Head of caudate nucleus (tissue), 42 donors: ENCODE results near the gene PFKP.

ENCODE experiments used
- DNase-seq, 42 donors: peaks; one replicate each; pipeline versions ENCODE4 v3.0.0 to v3.0.0-alpha.2; 2020 to 2021; ENCODE audit warnings: mixed read lengths in 7 of 42
- intact Hi-C: fragments of 100-400 bp; cut with DNase I; formaldehyde crosslinking; loops from one replicate; pipeline ENCODE4 v1.15.0; 2022

Gene PFKP

GRCh38 chr10:3124412-3125175, 57.2 kb downstream of the PFKP start:
- intact Hi-C loops: no loop called here
- no peak for DNase-seq

GRCh38 chr10:3125527-3126170, 58.3 kb downstream of the PFKP start:
- intact Hi-C loops: no loop called here
- no peak for DNase-seq

GRCh38 chr10:3126249-3126648, 58.9 kb downstream of the PFKP start:
- DNase-seq: no peak
- intact Hi-C loops: no loop called here

GRCh38 chr10:3126741-3127346, 59.5 kb downstream of the PFKP start:
- peak in 35 of 42 donors; percentile 29 to 84 (median 56) for DNase-seq

GRCh38 chr10:3127921-3128320, 60.6 kb downstream of the PFKP start:
- DNase-seq: no peak
- intact Hi-C loops: no loop called here

More at GRCh38 chr10:3126741-3127346, 59.5 kb downstream of the PFKP start:
- intact Hi-C loops: no loop called here

- no peak for DNase-seq
- intact Hi-C loops: no loop called here
These were observed 61.2 kb downstream of the PFKP start for GRCh38 chr10:3128379-3129130.

GRCh38 chr10:3129581-3130340, 62.4 kb downstream of the PFKP start:
- DNase-seq: no peak
- intact Hi-C loops: no loop called here

- DNase-seq: no peak
- intact Hi-C loops: no loop called here
These were observed 63.8 kb downstream of the PFKP start for GRCh38 chr10:3131098-3131497.

- intact Hi-C loops: no loop called here
- no peak for DNase-seq
These were observed 65.0 kb downstream of the PFKP start for GRCh38 chr10:3132036-3133025.

- intact Hi-C loops: no loop called here
- DNase-seq: no peak
These were observed 66.6 kb downstream of the PFKP start for GRCh38 chr10:3133948-3134347.

GRCh38 chr10:3135006-3135405, 67.7 kb downstream of the PFKP start:
- intact Hi-C loops: no loop called here
- DNase-seq: no peak

- DNase-seq: peak in 20 of 42 donors; percentile 13 to 67 (median 39)
- intact Hi-C loops: no loop called here
These were observed 69.0 kb downstream of the PFKP start for GRCh38 chr10:3136336-3136735.

GRCh38 chr10:3136763-3137611, 69.6 kb downstream of the PFKP start:
- intact Hi-C loops: no loop called here
- DNase-seq: peak in 41 of 42 donors; percentile 27 to 86 (median 52)

GRCh38 chr10:3137958-3138726, 70.8 kb downstream of the PFKP start:
- no peak for DNase-seq
- intact Hi-C loops: no loop called here

GRCh38 chr10:3139216-3139910, 72.0 kb downstream of the PFKP start:
- intact Hi-C loops: no loop called here
- DNase-seq: no peak
